Calu3 (cell line): ENCODE data around the gene ZC3H18. TPM values are rescaled to one million over a fixed set of nuclear protein-coding genes. Genes with fewer than 3 reads are reported as not detected.

Source experiments
- BruUV-seq: library from RNA; stranded (reverse); fragments of 400-500 nt; replicated peaks from 2 replicates; lab custom pipeline; 2021; lab: Mats Ljungman, UMichigan
- CTCF ChIA-PET: fragments of 300-600 bp; sonication (Branson Sonifier 250); formaldehyde crosslinking; loops from one replicate; lab custom pipeline; 2022; ENCODE audit warnings: antibody characterized with exemption; lab: Charles Lee
- DNase-seq: peaks from one replicate; pipeline ENCODE4 v3.0.0; 2022
- H3K27ac Mint-ChIP-seq: one replicate; pipeline ENCODE4 v1.8.0; 2022; ENCODE audit warnings: mixed read lengths; ENCODE audit not compliant: unreplicated experiment
- H3K27me3 Mint-ChIP-seq: one replicate; pipeline ENCODE4 v1.8.0; 2022; ENCODE audit warnings: mixed read lengths; ENCODE audit not compliant: unreplicated experiment
- H3K36me3 Mint-ChIP-seq: one replicate; pipeline ENCODE4 v1.8.0; 2022; ENCODE audit warnings: mild to moderate bottlenecking, moderate library complexity, mixed read lengths; ENCODE audit not compliant: insufficient read depth, unreplicated experiment
- H3K4me1 Mint-ChIP-seq: one replicate; pipeline ENCODE4 v1.8.0; 2022; ENCODE audit warnings: mild to moderate bottlenecking, low read depth, mixed read lengths; ENCODE audit not compliant: unreplicated experiment
- H3K4me3 Mint-ChIP-seq: one replicate; pipeline ENCODE4 v1.8.0; 2022; ENCODE audit warnings: mild to moderate bottlenecking, low read depth, moderate library complexity, mixed read lengths; ENCODE audit not compliant: unreplicated experiment
- H3K9me3 Mint-ChIP-seq: one replicate; pipeline ENCODE4 v1.8.0; 2022; ENCODE audit warnings: low read depth, mixed read lengths; ENCODE audit not compliant: unreplicated experiment
- intact Hi-C: fragments of 100-400 bp; cut with micrococcal nuclease; formaldehyde crosslinking; loops from one replicate; pipeline ENCODE4 v1.10.0; 2022; ENCODE audit not compliant: unreplicated experiment
- total RNA-seq: library from RNA; stranded (reverse); gene quantifications from 2 replicates; pipeline ENCODE4 v1.2.3, GENCODE V29; 2022
- TF ChIP-seq, protein P1 (sequence below): fragments of 200-600 bp; IDR thresholded peaks from one replicate; pipeline ENCODE4 v1.8.0; 2022; ENCODE audit warnings: antibody characterized with exemption; ENCODE audit not compliant: unreplicated experiment

ZC3H18 gene
- total RNA-seq, 1 experiment from 2014 or later = 85.7 TPM

DNA sequence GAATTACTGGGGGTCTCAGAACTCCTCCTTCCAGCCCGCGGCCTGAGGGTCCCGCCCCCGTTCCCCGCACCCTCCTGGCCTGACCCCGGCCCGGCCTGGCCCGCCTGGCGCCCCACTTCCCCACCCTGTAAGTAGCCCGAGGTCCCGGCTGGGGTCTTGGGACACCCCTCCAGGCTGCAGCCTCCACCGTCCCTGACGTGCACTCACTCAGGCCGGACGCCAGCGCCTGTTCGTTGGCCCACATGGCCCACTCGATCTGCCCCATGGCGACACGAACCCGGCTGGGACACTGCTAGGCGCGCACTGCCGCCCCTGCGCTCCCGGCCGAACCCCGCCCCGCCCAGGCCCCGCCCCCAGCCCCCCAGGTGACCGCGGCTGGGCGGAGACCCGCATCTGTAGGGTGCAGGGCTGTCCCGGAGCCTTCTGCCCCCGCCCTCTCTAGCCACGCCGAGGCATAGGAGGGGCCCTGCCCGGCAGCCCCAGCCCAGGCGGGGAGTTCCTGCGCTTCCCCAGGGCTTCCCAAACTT is 80.6 kb downstream of the ZC3H18 start, which contains the start of gene CYBA:
CYBA (minus strand) TSS at position 305 of the 527 bp plus-strand sequence; CDS start at position 265, 40 bp downstream.
- Mint-ChIP-seq H3K27me3 (no peaks in the 10 kb centered on the region), H3K4me1 (peaks cover 25% of the 10 kb centered on the region), H3K9me3 (no peaks in the 10 kb centered on the region), H3K36me3 (peaks cover 98% of the 10 kb centered on the region), H3K4me3 (peak within 1 kb of the TSS; percentile 91), H3K27ac (peak within 1 kb of the TSS; percentile 87)
- BruUV-seq = no TSS peak
- CTCF ChIA-PET = interaction anchor here (1.3 kb wide), 1 partner anchor 12 kb away, joined by 3 read pairs; no protein-coding TSS in a partner anchor
- intact Hi-C loops = no loop called here
- DNase-seq = peak; percentile 95
- TF ChIP-seq, protein P1, sequence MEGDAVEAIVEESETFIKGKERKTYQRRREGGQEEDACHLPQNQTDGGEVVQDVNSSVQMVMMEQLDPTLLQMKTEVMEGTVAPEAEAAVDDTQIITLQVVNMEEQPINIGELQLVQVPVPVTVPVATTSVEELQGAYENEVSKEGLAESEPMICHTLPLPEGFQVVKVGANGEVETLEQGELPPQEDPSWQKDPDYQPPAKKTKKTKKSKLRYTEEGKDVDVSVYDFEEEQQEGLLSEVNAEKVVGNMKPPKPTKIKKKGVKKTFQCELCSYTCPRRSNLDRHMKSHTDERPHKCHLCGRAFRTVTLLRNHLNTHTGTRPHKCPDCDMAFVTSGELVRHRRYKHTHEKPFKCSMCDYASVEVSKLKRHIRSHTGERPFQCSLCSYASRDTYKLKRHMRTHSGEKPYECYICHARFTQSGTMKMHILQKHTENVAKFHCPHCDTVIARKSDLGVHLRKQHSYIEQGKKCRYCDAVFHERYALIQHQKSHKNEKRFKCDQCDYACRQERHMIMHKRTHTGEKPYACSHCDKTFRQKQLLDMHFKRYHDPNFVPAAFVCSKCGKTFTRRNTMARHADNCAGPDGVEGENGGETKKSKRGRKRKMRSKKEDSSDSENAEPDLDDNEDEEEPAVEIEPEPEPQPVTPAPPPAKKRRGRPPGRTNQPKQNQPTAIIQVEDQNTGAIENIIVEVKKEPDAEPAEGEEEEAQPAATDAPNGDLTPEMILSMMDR = no peak

- Mint-ChIP-seq H3K9me3 (no peaks in the 10 kb centered on the region), H3K4me3 (peak overlapping the region; percentile 91), H3K27ac (peak overlapping the region; percentile 87), H3K36me3 (peaks cover 98% of the 10 kb centered on the region), H3K27me3 (no peaks in the 10 kb centered on the region), H3K4me1 (peaks cover 25% of the 10 kb centered on the region)
- CTCF ChIA-PET = interaction anchor here (0.6 to 1.3 kb wide), 2 partner anchors 13 to 66 kb away, joined by 3 read pairs; no protein-coding TSS in a partner anchor
- TF ChIP-seq, protein P1 = no peak
- DNase-seq = peak; percentile 85
- TSS peak; percentile 93 for BruUV-seq
- intact Hi-C loops = no loop called here
Measured at GRCh38 chr16:88651276-88651988, 81.2 kb downstream of the ZC3H18 start.

- H3K9me3 Mint-ChIP-seq = no peaks in the 10 kb centered on the region
- H3K36me3 Mint-ChIP-seq = peaks cover 98% of the 10 kb centered on the region
- H3K27ac Mint-ChIP-seq = no peak overlapping the region
- peaks cover 25% of the 10 kb centered on the region for H3K4me1 Mint-ChIP-seq
- intact Hi-C loops = no loop called here
- DNase-seq = no peak
- no peaks in the 10 kb centered on the region for H3K27me3 Mint-ChIP-seq
- peak overlapping the region; percentile 91 for H3K4me3 Mint-ChIP-seq
- TF ChIP-seq, protein P1 = no peak
- CTCF ChIA-PET = interaction anchor here (0.6 kb wide), 1 partner anchor 67 kb away, joined by 3 read pairs; no protein-coding TSS in a partner anchor
- no TSS peak for BruUV-seq
Measured at GRCh38 chr16:88651989-88652761, 82.0 kb downstream of the ZC3H18 start.

GRCh38 chr16:88652762-88653063 is 82.5 kb downstream of the ZC3H18 start:
- intact Hi-C loops = no loop called here
- TF ChIP-seq, protein P1 = no peak

More at GRCh38 chr16:88652762-88653063, 82.5 kb downstream of the ZC3H18 start:
- H3K4me1 Mint-ChIP-seq = peaks cover 25% of the 10 kb centered on the region
- DNase-seq = no peak
- H3K9me3 Mint-ChIP-seq = no peaks in the 10 kb centered on the region
- no peaks in the 10 kb centered on the region for H3K27me3 Mint-ChIP-seq
- H3K4me3 Mint-ChIP-seq = no peak overlapping the region
- no peak overlapping the region for H3K27ac Mint-ChIP-seq
- H3K36me3 Mint-ChIP-seq = peaks cover 98% of the 10 kb centered on the region
- CTCF ChIA-PET = no interaction called here
- no TSS peak for BruUV-seq
